Karpas-422 (cell line): ENCODE measurements around the gene PUS3. TPM values are rescaled to one million over a fixed set of nuclear protein-coding genes. Genes with fewer than 3 reads are reported as not detected.

ENCODE experiments used
- DNase-seq: peaks from one replicate; pipeline ENCODE4 v3.0.0-alpha.2; 2015
- H2AFZ ChIP-seq: fragments of 200-600 bp; sonication (generic); 2 replicates; pipeline ENCODE4 v1.6.1; 2014; ENCODE audit warnings: antibody characterized with exemption, low read length, mixed read lengths
- H3K27ac ChIP-seq: fragments of 200-600 bp; sonication (generic); 2 replicates; pipeline ENCODE4 v1.5.1; 2014; ENCODE audit warnings: mild to moderate bottlenecking, low read length, moderate library complexity
- H3K27me3 ChIP-seq: fragments of 200-600 bp; sonication (generic); 2 replicates; pipeline ENCODE4 v1.6.1; 2014; ENCODE audit warnings: low read length, mixed read lengths
- H3K36me3 ChIP-seq: fragments of 200-600 bp; sonication (generic); 2 replicates; pipeline ENCODE4 v1.6.1; 2014; ENCODE audit warnings: low read length, mixed read lengths; ENCODE audit not compliant: insufficient read depth
- H3K4me1 ChIP-seq: fragments of 200-600 bp; sonication (generic); 2 replicates; pipeline ENCODE4 v1.6.1; 2014; ENCODE audit warnings: mild to moderate bottlenecking, low read length, mixed read lengths
- H3K4me2 ChIP-seq: fragments of 200-600 bp; sonication (generic); 2 replicates; pipeline ENCODE4 v1.6.1; 2014; ENCODE audit warnings: low read length, low read depth, mild to moderate bottlenecking; ENCODE audit not compliant: poor library complexity, severe bottlenecking
- H3K4me3 ChIP-seq: fragments of 200-600 bp; sonication (generic); 2 replicates; pipeline ENCODE4 v1.5.1; 2014; ENCODE audit warnings: mild to moderate bottlenecking, antibody characterized with exemption, low read length, mixed read lengths
- H3K79me2 ChIP-seq: fragments of 200-600 bp; sonication (generic); 2 replicates; pipeline ENCODE4 v1.6.1; 2014; ENCODE audit warnings: mild to moderate bottlenecking, low read length, mixed read lengths
- H3K9ac ChIP-seq: fragments of 200-600 bp; sonication (generic); 2 replicates; pipeline ENCODE4 v1.6.0; 2014; ENCODE audit warnings: low read length
- H3K9me2 ChIP-seq: fragments of 200-600 bp; sonication (generic), shearing (Covaris generic); replicated peaks from 2 replicates; pipeline ENCODE4 v1.6.0; 2014; ENCODE audit warnings: mild to moderate bottlenecking, low read length, moderate library complexity; ENCODE audit not compliant: insufficient read depth
- H3K9me3 ChIP-seq: fragments of 300-700, 200-600 bp; sonication (generic); 2 replicates; pipeline ENCODE4 v1.6.1; 2014; ENCODE audit warnings: low read length, mixed read lengths
- H4K20me1 ChIP-seq: fragments of 200-600 bp; sonication (generic); 2 replicates; pipeline ENCODE4 v1.6.1; 2014; ENCODE audit warnings: mild to moderate bottlenecking, antibody characterized with exemption, low read length, low read depth; ENCODE audit not compliant: insufficient read depth
- total RNA-seq: library from RNA; depleted of rRNA; stranded (reverse); fragments of >200 nt; shearing (Covaris generic); gene quantifications from 2 replicates; pipeline ENCODE4 v1.2.3, GENCODE V29; 2014; ENCODE audit warnings: low replicate concordance

The PUS3 gene
- total RNA-seq, 1 experiment from 2014 or later: 3.1 TPM

GRCh38 chr11:125925247-125925740, 22.3 kb upstream of the PUS3 start:
- no peaks in the 10 kb centered on the region for H3K4me1 ChIP-seq
- H2AFZ ChIP-seq: no peak overlapping the region
- no peaks in the 10 kb centered on the region for H3K79me2 ChIP-seq
- no peaks in the 10 kb centered on the region for H3K27me3 ChIP-seq
- no peaks in the 10 kb centered on the region for H3K36me3 ChIP-seq
- no peak overlapping the region for H3K9ac ChIP-seq
- H4K20me1 ChIP-seq: no peaks in the 10 kb centered on the region
- H3K4me2 ChIP-seq: no peak overlapping the region
- H3K9me2 ChIP-seq: no peaks in the 10 kb centered on the region
- no peak overlapping the region for H3K4me3 ChIP-seq
- DNase-seq: no peak
- H3K9me3 ChIP-seq: no peaks in the 10 kb centered on the region
- H3K27ac ChIP-seq: no peak overlapping the region

DNA sequence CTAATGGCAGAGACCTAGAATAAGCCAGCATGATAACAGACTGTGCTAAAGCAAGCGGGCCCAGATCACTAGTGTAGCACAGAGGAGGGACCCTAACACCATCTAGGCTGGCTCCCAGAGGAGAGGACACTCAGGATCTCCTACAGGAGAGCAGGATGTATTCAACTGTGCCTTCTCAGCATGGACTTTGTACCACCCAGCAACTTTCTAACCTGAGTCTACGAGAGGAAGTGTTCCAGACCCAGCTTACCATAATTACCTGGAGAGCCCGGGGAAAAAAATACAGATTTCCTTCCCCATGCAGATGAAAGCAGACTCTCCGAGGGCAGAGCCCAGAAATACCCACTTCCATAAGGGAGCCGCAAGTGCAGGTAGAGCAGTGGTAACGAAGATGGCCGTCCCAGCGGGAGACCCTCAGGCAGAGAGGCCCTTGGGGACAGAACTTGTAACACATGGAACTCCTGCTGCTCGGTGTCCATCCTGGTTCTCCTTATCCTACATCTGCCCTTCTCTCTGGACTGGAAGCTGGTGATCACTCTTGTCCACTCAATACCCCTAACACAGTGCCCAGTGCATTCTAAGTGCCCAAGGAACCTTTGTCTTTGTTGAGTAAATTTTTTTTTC, 21.5 kb upstream of the PUS3 start:
- Histone ChIP-seq H3K9ac (no peak overlapping the region), H3K79me2 (no peaks in the 10 kb centered on the region), H3K27me3 (no peaks in the 10 kb centered on the region), H3K9me2 (no peaks in the 10 kb centered on the region), H3K36me3 (no peaks in the 10 kb centered on the region), H3K4me1 (no peaks in the 10 kb centered on the region), H3K4me2 (no peak overlapping the region), H3K27ac (no peak overlapping the region), H4K20me1 (no peaks in the 10 kb centered on the region), H3K4me3 (no peak overlapping the region), H3K9me3 (no peaks in the 10 kb centered on the region), H2AFZ (no peak overlapping the region)
- DNase-seq: no peak

GRCh38 chr11:125923633-125924032, 20.6 kb upstream of the PUS3 start:
- Histone ChIP-seq H3K9me2 (no peaks in the 10 kb centered on the region), H3K9ac (no peak overlapping the region), H2AFZ (no peak overlapping the region), H4K20me1 (no peaks in the 10 kb centered on the region), H3K36me3 (no peaks in the 10 kb centered on the region), H3K4me1 (no peaks in the 10 kb centered on the region), H3K9me3 (no peaks in the 10 kb centered on the region), H3K27ac (no peak overlapping the region), H3K79me2 (no peaks in the 10 kb centered on the region), H3K27me3 (no peaks in the 10 kb centered on the region), H3K4me2 (no peak overlapping the region), H3K4me3 (no peak overlapping the region)
- DNase-seq: no peak

GRCh38 chr11:125923012-125923579, 20.1 kb upstream of the PUS3 start:
- Histone ChIP-seq H2AFZ (no peak overlapping the region), H3K4me3 (no peak overlapping the region), H3K79me2 (no peaks in the 10 kb centered on the region), H3K27ac (no peak overlapping the region), H3K4me1 (no peaks in the 10 kb centered on the region), H3K9me2 (no peaks in the 10 kb centered on the region), H3K4me2 (no peak overlapping the region), H3K9ac (no peak overlapping the region), H3K9me3 (no peaks in the 10 kb centered on the region), H3K27me3 (no peaks in the 10 kb centered on the region), H3K36me3 (no peaks in the 10 kb centered on the region), H4K20me1 (no peaks in the 10 kb centered on the region)
- peak; percentile 86 for DNase-seq

DNA sequence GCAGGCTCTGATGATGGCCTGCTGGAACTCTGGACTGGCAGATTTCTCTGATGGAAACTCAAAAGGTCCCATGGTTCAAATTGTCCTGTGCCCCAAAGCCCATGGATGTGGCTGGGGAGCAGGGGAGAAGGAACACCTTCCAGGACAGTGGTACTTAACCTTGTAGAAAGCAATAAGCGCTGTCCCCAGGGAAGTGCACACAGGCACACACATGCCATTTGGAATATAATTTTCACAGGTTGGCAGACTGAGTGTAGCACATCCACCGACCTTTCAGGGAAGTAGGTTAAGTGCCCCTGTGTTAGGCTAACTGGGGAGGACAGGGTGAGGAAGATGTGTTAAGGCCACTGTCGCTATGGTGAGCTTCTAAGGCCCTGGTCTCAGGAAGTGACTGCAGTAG, 19.1 kb upstream of the PUS3 start:
- H3K4me3 ChIP-seq: no peak overlapping the region
- H2AFZ ChIP-seq: no peak overlapping the region
- H4K20me1 ChIP-seq: no peaks in the 10 kb centered on the region
- no peaks in the 10 kb centered on the region for H3K79me2 ChIP-seq
- no peaks in the 10 kb centered on the region for H3K9me3 ChIP-seq
- no peak overlapping the region for H3K27ac ChIP-seq
- no peaks in the 10 kb centered on the region for H3K4me1 ChIP-seq
- H3K27me3 ChIP-seq: no peaks in the 10 kb centered on the region
- no peak overlapping the region for H3K4me2 ChIP-seq
- H3K9ac ChIP-seq: no peak overlapping the region
- H3K36me3 ChIP-seq: no peaks in the 10 kb centered on the region
- no peak for DNase-seq
- no peaks in the 10 kb centered on the region for H3K9me2 ChIP-seq

GRCh38 chr11:125921042-125921441, 18.0 kb upstream of the PUS3 start:
- no peak for DNase-seq
- H3K4me1 ChIP-seq: no peaks in the 10 kb centered on the region

DNA sequence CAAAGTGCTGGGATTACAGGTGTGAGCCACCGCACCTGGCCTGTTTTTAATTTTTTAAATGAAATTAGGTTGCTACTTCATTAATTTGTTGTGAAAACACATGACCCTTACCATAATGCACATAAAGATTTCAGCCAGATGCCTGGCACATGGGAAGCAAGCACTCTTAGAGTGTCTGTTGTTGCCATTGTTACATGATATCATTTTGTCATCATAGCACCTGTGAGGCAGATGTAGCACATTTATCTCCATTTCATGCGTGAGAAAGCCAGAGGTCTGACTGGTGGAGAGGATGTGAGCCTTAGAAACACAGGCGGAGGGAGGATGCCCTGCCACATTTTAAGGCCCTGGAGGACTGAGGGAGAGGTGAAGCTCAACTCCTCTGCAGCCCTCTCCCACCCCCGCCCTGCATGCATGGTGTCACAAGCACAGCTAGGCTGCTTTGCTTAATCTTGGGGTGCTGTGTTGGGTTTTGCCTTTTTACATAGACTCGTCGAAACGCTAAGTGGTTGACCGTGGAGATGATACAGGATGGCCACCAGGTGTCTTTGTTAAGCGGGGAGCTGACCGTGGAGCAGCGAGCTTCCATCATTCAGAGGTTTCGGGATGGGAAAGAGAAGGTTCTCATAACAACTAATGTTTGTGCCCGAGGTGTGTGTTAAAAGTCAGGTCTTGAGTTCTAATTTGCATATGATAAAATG, 15.3 kb upstream of the PUS3 start:
- H3K4me3 ChIP-seq: no peak overlapping the region
- H3K27ac ChIP-seq: no peak overlapping the region
- H4K20me1 ChIP-seq: no peaks in the 10 kb centered on the region
- no peaks in the 10 kb centered on the region for H3K9me3 ChIP-seq
- no peaks in the 10 kb centered on the region for H3K9me2 ChIP-seq
- H3K79me2 ChIP-seq: no peaks in the 10 kb centered on the region
- no peak overlapping the region for H2AFZ ChIP-seq
- DNase-seq: no peak
- no peaks in the 10 kb centered on the region for H3K27me3 ChIP-seq
- no peak overlapping the region for H3K4me2 ChIP-seq
- no peaks in the 10 kb centered on the region for H3K36me3 ChIP-seq
- no peak overlapping the region for H3K9ac ChIP-seq
- no peaks in the 10 kb centered on the region for H3K4me1 ChIP-seq

More at GRCh38 chr11:125921042-125921441, 18.0 kb upstream of the PUS3 start:
- H4K20me1 ChIP-seq: no peaks in the 10 kb centered on the region
- H3K9ac ChIP-seq: no peak overlapping the region
- no peak overlapping the region for H2AFZ ChIP-seq
- no peaks in the 10 kb centered on the region for H3K36me3 ChIP-seq
- no peaks in the 10 kb centered on the region for H3K79me2 ChIP-seq
- no peak overlapping the region for H3K4me2 ChIP-seq
- no peak overlapping the region for H3K27ac ChIP-seq
- no peak overlapping the region for H3K4me3 ChIP-seq
- no peaks in the 10 kb centered on the region for H3K27me3 ChIP-seq
- no peaks in the 10 kb centered on the region for H3K9me3 ChIP-seq
- H3K9me2 ChIP-seq: no peaks in the 10 kb centered on the region

- Histone ChIP-seq H3K36me3 (no peaks in the 10 kb centered on the region), H3K9me3 (no peaks in the 10 kb centered on the region), H2AFZ (no peak overlapping the region), H3K79me2 (no peaks in the 10 kb centered on the region), H3K9ac (no peak overlapping the region), H3K4me3 (no peak overlapping the region), H4K20me1 (no peaks in the 10 kb centered on the region), H3K9me2 (no peaks in the 10 kb centered on the region), H3K4me2 (no peak overlapping the region), H3K27ac (no peak overlapping the region), H3K27me3 (no peaks in the 10 kb centered on the region), H3K4me1 (no peaks in the 10 kb centered on the region)
- no peak for DNase-seq
These were observed 13.8 kb upstream of the PUS3 start for GRCh38 chr11:125916683-125917347.
